Neural cell (in vitro differentiated cells): ENCODE data around the gene FGD6. TPM values are rescaled to one million over a fixed set of nuclear protein-coding genes. Genes with fewer than 3 reads are reported as not detected.

Experiments
- H2AFZ ChIP-seq: fragments of 200-600, 300-800 bp; sonication (generic), shearing (Covaris generic); 2 replicates; pipeline ENCODE4 v1.6.0; 2014; ENCODE audit warnings: low read depth, mild to moderate bottlenecking, antibody characterized with exemption, low read length, moderate library complexity
- H3F3A ChIP-seq: fragments of 200-600 bp; shearing (Covaris generic); 2 replicates; pipeline ENCODE4 v1.6.1; 2016; ENCODE audit warnings: mild to moderate bottlenecking, moderate library complexity, mixed read lengths, antibody characterized with exemption, low read length; ENCODE audit not compliant: insufficient read depth, poor library complexity, severe bottlenecking
- H3K27ac ChIP-seq: fragments of 200-600, 300-800 bp; sonication (generic), shearing (Covaris generic); 2 replicates; pipeline ENCODE4 v1.5.1; 2014; ENCODE audit warnings: mild to moderate bottlenecking, low read length, moderate library complexity
- H3K27me3 ChIP-seq: fragments of 300-800, 200-600 bp; sonication (generic), shearing (Covaris generic); 2 replicates; pipeline ENCODE4 v1.6.0; 2014; ENCODE audit warnings: mild to moderate bottlenecking, low read depth, low read length, moderate library complexity; ENCODE audit not compliant: insufficient read depth
- H3K36me3 ChIP-seq: fragments of 300-800, 200-600 bp; sonication (generic), shearing (Covaris generic); 2 replicates; pipeline ENCODE4 v1.5.1; 2014; ENCODE audit warnings: mild to moderate bottlenecking, antibody characterized with exemption, low read length, moderate library complexity; ENCODE audit not compliant: insufficient read depth
- H3K4me2 ChIP-seq: fragments of 300-800, 200-600 bp; sonication (generic), shearing (Covaris generic); 2 replicates; pipeline ENCODE4 v1.6.0; 2014; ENCODE audit warnings: mild to moderate bottlenecking, low read length
- H3K4me3 ChIP-seq: fragments of 300-800, 200-600 bp; sonication (generic), shearing (Covaris generic); 2 replicates; pipeline ENCODE4 v1.5.1; 2014; ENCODE audit warnings: mild to moderate bottlenecking, low read length, moderate library complexity
- H3K79me2 ChIP-seq: fragments of 200-600 bp; shearing (Covaris generic); replicated peaks from 2 replicates; pipeline ENCODE4 v1.6.0; 2014; ENCODE audit warnings: mild to moderate bottlenecking, low read length, moderate library complexity; ENCODE audit not compliant: insufficient read depth
- H3K9ac ChIP-seq: fragments of 300-800, 200-600 bp; sonication (generic), shearing (Covaris generic); 2 replicates; pipeline ENCODE4 v1.6.1; 2016; ENCODE audit warnings: mild to moderate bottlenecking, low read length, mixed read lengths
- H3K9me2 ChIP-seq: fragments of 200-600 bp; shearing (Covaris generic); 2 replicates; pipeline ENCODE4 v1.6.1; 2016; ENCODE audit warnings: mild to moderate bottlenecking, low read length, mixed read lengths; ENCODE audit not compliant: insufficient read depth
- H3K9me3 ChIP-seq: fragments of 200-600, 300-800 bp; sonication (generic), shearing (Covaris generic); 2 replicates; pipeline ENCODE4 v1.6.1; 2016; ENCODE audit warnings: mild to moderate bottlenecking, mixed run types, low read length, moderate library complexity, mixed read lengths
- H4K20me1 ChIP-seq: fragments of 200-600 bp; shearing (Covaris generic); 2 replicates; pipeline ENCODE4 v1.6.1; 2016; ENCODE audit warnings: mild to moderate bottlenecking, mixed run types; ENCODE audit not compliant: insufficient read depth
- EP300 ChIP-seq: fragments of 450-650 bp; conservative IDR thresholded peaks from 2 replicates; pipeline ENCODE4 v1.6.1; 2014; ENCODE audit warnings: antibody characterized with exemption, mild to moderate bottlenecking, moderate library complexity; ENCODE audit not compliant: poor library complexity, severe bottlenecking
- EZH2 ChIP-seq: fragments of 200-600, 300-800 bp; shearing (Covaris generic), sonication (generic); IDR thresholded peaks from 2 replicates; pipeline ENCODE4 v1.6.1; 2014; ENCODE audit warnings: antibody characterized with exemption, low read length, borderline replicate concordance, mild to moderate bottlenecking; ENCODE audit not compliant: insufficient read depth, poor library complexity, severe bottlenecking
- MXI1 ChIP-seq: fragments of 450-650 bp; conservative IDR thresholded peaks from 2 replicates; pipeline ENCODE4 v1.6.1; 2014; ENCODE audit warnings: antibody characterized with exemption, mild to moderate bottlenecking; ENCODE audit not compliant: poor library complexity, severe bottlenecking
- POLR2AphosphoS5 ChIP-seq: IDR thresholded peaks from 2 replicates; pipeline ENCODE4 v1.6.1; 2012
- RAD21 ChIP-seq: fragments of 450-650 bp; conservative IDR thresholded peaks from 2 replicates; pipeline ENCODE4 v1.6.1; 2014; ENCODE audit warnings: antibody characterized with exemption, mild to moderate bottlenecking, moderate library complexity
- SMC3 ChIP-seq: fragments of 450-650 bp; conservative IDR thresholded peaks from 2 replicates; pipeline ENCODE4 v1.6.1; 2014; ENCODE audit warnings: antibody characterized with exemption, mild to moderate bottlenecking, moderate library complexity; ENCODE audit not compliant: poor library complexity
- TAF1 ChIP-seq: IDR thresholded peaks from 2 replicates; pipeline ENCODE4 v1.6.1; 2012; ENCODE audit warnings: low read depth
- polyA plus RNA-seq: library from polyadenylated mRNA; depleted of rRNA; stranded (reverse); fragments of >200 nt; gene quantifications from 2 replicates; pipeline ENCODE4 v1.2.3, GENCODE V29; 2014
- TF ChIP-seq, protein P1 (sequence below): IDR thresholded peaks from 2 replicates; pipeline ENCODE4 v1.6.1; 2012; ENCODE audit warnings: borderline replicate concordance
- TF ChIP-seq, protein P2 (sequence below): fragments of 450-650 bp; IDR thresholded peaks from 2 replicates; pipeline ENCODE4 v1.5.1; 2014; ENCODE audit warnings: antibody characterized with exemption, mild to moderate bottlenecking, moderate library complexity; ENCODE audit not compliant: poor library complexity, severe bottlenecking

FGD6 gene
- polyA plus RNA-seq, 1 donor from 2014 or later: 4.6 TPM

GRCh38 chr12:95158919-95159318, 58.3 kb downstream of the FGD6 start:
- Histone ChIP-seq H3K9me3 (no peaks in the 10 kb centered on the region), H3K36me3 (no peaks in the 10 kb centered on the region), H3K79me2 (no peaks in the 10 kb centered on the region), H3K9me2 (no peaks in the 10 kb centered on the region), H3K4me2 (no peak overlapping the region), H2AFZ (no peak overlapping the region), H3K4me3 (no peak overlapping the region), H3K27ac (no peak overlapping the region), H3F3A (no peaks in the 10 kb centered on the region), H3K27me3 (no peaks in the 10 kb centered on the region), H4K20me1 (no peaks in the 10 kb centered on the region), H3K9ac (no peak overlapping the region)
- TF ChIP-seq MXI1 (no peak), EP300 (no peak), RAD21 (no peak), POLR2AphosphoS5 (no peak), SMC3 (no peak), TAF1 (no peak), EZH2 (no peak)
- TF ChIP-seq, protein P1, sequence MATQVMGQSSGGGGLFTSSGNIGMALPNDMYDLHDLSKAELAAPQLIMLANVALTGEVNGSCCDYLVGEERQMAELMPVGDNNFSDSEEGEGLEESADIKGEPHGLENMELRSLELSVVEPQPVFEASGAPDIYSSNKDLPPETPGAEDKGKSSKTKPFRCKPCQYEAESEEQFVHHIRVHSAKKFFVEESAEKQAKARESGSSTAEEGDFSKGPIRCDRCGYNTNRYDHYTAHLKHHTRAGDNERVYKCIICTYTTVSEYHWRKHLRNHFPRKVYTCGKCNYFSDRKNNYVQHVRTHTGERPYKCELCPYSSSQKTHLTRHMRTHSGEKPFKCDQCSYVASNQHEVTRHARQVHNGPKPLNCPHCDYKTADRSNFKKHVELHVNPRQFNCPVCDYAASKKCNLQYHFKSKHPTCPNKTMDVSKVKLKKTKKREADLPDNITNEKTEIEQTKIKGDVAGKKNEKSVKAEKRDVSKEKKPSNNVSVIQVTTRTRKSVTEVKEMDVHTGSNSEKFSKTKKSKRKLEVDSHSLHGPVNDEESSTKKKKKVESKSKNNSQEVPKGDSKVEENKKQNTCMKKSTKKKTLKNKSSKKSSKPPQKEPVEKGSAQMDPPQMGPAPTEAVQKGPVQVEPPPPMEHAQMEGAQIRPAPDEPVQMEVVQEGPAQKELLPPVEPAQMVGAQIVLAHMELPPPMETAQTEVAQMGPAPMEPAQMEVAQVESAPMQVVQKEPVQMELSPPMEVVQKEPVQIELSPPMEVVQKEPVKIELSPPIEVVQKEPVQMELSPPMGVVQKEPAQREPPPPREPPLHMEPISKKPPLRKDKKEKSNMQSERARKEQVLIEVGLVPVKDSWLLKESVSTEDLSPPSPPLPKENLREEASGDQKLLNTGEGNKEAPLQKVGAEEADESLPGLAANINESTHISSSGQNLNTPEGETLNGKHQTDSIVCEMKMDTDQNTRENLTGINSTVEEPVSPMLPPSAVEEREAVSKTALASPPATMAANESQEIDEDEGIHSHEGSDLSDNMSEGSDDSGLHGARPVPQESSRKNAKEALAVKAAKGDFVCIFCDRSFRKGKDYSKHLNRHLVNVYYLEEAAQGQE: no peak
- TF ChIP-seq, protein P2, sequence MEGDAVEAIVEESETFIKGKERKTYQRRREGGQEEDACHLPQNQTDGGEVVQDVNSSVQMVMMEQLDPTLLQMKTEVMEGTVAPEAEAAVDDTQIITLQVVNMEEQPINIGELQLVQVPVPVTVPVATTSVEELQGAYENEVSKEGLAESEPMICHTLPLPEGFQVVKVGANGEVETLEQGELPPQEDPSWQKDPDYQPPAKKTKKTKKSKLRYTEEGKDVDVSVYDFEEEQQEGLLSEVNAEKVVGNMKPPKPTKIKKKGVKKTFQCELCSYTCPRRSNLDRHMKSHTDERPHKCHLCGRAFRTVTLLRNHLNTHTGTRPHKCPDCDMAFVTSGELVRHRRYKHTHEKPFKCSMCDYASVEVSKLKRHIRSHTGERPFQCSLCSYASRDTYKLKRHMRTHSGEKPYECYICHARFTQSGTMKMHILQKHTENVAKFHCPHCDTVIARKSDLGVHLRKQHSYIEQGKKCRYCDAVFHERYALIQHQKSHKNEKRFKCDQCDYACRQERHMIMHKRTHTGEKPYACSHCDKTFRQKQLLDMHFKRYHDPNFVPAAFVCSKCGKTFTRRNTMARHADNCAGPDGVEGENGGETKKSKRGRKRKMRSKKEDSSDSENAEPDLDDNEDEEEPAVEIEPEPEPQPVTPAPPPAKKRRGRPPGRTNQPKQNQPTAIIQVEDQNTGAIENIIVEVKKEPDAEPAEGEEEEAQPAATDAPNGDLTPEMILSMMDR: no peak

GRCh38 chr12:95151821-95152220, 65.4 kb downstream of the FGD6 start:
- Histone ChIP-seq H3K27me3 (no peaks in the 10 kb centered on the region), H3K36me3 (no peaks in the 10 kb centered on the region), H4K20me1 (no peaks in the 10 kb centered on the region), H2AFZ (no peak overlapping the region), H3K4me2 (no peak overlapping the region), H3K9me3 (no peaks in the 10 kb centered on the region), H3K4me3 (no peak overlapping the region), H3F3A (no peaks in the 10 kb centered on the region), H3K27ac (no peak overlapping the region), H3K9ac (no peak overlapping the region), H3K79me2 (no peaks in the 10 kb centered on the region), H3K9me2 (no peaks in the 10 kb centered on the region)
- TF ChIP-seq, protein P2: no peak
- TF ChIP-seq SMC3: no peak
- TF ChIP-seq EP300: no peak
- no peak for TF ChIP-seq TAF1
- TF ChIP-seq MXI1: no peak
- TF ChIP-seq, protein P1: no peak
